Stimulated activated naive CD8-positive, alpha-beta T cell treated with anti-CD3 and anti-CD28 coated beads, Interleukin-15, amount 100 ng/mL, for 72 hours (primary cell): ENCODE measurements around the gene GUK1.

Source experiments
- ATAC-seq: fragments of 150-1000 bp; cut with Tn5 transposase; 2 replicates; pipeline ENCODE4 v1.10.0; 2021; ENCODE audit warnings: mild to moderate bottlenecking, moderate library complexity
- DNase-seq, 2 donors: peaks; one replicate each; pipeline ENCODE4 v3.0.0; 2021 to 2022
- H3K27ac Mint-ChIP-seq, 2 donors: one replicate each; pipeline ENCODE4 v1.8.0; 2022; ENCODE audit warnings: mild to moderate bottlenecking in 2 of 2, mixed read lengths in 2 of 2, moderate library complexity in 2 of 2
- H3K27me3 Mint-ChIP-seq: one replicate; pipeline ENCODE4 v1.8.0; 2022; ENCODE audit warnings: mixed read lengths
- H3K4me1 Mint-ChIP-seq: one replicate; pipeline ENCODE4 v1.8.0; 2022; ENCODE audit warnings: mild to moderate bottlenecking, mixed read lengths
- H3K4me3 Mint-ChIP-seq, 2 donors: one replicate each; pipeline ENCODE4 v1.8.0; 2022; ENCODE audit warnings: mild to moderate bottlenecking in 2 of 2, mixed read lengths in 2 of 2, moderate library complexity in 1 of 2
- H3K9me3 Mint-ChIP-seq, 2 donors: one replicate each; pipeline ENCODE4 v1.8.0; 2022; ENCODE audit warnings: mixed read lengths in 2 of 2

The GUK1 gene

DNA sequence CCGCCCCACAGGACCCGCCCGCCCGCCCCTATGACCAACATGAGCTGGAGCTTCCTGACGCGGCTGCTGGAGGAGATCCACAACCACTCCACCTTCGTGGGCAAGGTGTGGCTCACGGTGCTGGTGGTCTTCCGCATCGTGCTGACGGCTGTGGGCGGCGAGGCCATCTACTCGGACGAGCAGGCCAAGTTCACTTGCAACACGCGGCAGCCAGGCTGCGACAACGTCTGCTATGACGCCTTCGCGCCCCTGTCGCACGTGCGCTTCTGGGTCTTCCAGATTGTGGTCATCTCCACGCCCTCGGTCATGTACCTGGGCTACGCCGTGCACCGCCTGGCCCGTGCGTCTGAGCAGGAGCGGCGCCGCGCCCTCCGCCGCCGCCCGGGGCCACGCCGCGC is 17.6 kb downstream of the GUK1 start:
- Mint-ChIP-seq H3K27me3 (no peaks in the 10 kb centered on the region), H3K4me3 (peak overlapping the region; percentile 22 to 46), H3K27ac (no peak overlapping the region), H3K9me3 (no peaks in the 10 kb centered on the region), H3K4me1 (peaks cover 53% of the 10 kb centered on the region)
- DNase-seq, result no peak
- ATAC-seq, result peak; percentile 33

DNA sequence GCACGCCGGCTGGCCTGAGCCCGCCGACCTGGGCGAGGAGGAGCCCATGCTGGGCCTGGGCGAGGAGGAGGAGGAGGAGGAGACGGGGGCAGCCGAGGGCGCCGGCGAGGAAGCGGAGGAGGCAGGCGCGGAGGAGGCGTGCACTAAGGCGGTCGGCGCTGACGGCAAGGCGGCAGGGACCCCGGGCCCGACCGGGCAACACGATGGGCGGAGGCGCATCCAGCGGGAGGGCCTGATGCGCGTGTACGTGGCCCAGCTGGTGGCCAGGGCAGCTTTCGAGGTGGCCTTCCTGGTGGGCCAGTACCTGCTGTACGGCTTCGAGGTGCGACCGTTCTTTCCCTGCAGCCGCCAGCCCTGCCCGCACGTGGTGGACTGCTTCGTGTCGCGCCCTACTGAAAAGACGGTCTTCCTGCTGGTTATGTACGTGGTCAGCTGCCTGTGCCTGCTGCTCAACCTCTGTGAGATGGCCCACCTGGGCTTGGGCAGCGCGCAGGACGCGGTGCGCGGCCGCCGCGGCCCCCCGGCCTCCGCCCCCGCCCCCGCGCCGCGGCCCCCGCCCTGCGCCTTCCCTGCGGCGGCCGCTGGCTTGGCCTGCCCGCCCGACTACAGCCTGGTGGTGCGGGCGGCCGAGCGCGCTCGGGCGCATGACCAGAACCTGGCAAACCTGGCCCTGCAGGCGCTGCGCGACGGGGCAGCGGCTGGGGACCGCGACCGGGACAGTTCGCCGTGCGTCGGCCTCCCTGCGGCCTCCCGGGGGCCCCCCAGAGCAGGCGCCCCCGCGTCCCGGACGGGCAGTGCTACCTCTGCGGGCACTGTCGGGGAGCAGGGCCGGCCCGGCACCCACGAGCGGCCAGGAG is 18.3 kb downstream of the GUK1 start:
- Mint-ChIP-seq H3K9me3 (no peaks in the 10 kb centered on the region), H3K27me3 (no peaks in the 10 kb centered on the region), H3K27ac (no peak overlapping the region), H3K4me3 (no peak overlapping the region), H3K4me1 (peaks cover 57% of the 10 kb centered on the region)
- ATAC-seq (peak; percentile 21), DNase-seq (no peak)

DNA sequence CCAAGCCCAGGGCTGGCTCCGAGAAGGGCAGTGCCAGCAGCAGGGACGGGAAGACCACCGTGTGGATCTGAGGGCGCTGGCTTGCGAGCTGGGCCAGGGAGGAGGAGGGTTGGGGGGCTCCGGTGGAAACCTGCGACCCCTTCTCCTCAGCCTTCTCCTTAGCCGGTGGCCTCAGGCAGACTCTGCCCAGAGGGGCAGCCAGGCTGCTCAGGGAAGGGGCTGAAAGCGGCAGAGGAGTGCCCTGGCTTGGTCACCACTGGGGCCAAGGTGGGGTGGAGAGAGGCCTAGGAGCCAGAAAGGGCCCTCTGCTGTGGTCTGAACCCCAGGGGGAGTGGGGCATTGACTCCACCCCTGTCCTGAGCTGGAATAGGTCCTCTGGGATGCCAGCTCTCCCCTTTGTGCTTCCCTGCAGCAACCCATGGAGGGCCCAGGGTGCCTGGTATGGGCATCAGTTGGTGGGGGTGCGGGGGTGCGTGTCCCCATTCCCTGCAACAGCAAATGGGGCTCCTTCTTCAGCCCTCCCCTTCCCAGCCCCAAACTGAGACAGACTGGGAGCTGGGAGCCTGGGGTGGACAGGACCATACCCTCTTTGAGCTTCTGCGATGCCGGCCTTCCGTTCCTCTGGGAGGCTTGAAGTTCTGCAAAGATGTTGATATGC is 19.1 kb downstream of the GUK1 start:
- Mint-ChIP-seq H3K9me3 (no peaks in the 10 kb centered on the region), H3K27me3 (no peaks in the 10 kb centered on the region), H3K4me3 (no peak overlapping the region), H3K27ac (no peak overlapping the region), H3K4me1 (peaks cover 60% of the 10 kb centered on the region)
- DNase-seq (no peak), ATAC-seq (no peak)

DNA sequence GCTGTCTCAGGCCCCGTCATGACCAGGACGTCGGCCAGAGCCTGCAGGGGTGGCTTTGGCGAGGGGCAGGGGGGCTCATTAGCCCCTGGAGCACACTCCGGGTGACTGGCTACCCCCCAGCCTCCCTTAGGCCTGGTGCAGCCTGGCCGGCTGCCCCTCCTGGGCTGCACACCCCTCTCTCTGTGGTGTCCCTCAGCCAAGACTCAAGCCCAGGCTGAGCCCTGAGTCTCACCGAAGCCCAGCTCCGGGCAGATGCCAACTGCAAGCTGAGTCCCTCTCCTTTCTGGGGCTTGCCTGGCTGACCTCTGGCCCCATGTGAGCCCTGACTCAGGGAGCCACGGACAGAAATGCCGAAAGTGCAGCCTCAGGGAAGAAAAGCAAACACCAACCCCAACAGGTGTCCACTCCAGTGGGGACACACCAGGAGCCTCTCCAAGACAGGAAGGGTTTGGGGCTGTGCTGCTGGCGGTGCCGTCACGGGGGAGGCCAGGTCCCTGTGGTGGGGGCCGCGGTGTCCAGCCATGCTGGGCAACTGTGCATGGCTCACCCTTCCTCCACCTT is 20.2 kb downstream of the GUK1 start:
- no peak overlapping the region for H3K4me3 Mint-ChIP-seq
- no peak overlapping the region for H3K27ac Mint-ChIP-seq
- ATAC-seq (no peak), DNase-seq (no peak)
- no peaks in the 10 kb centered on the region for H3K27me3 Mint-ChIP-seq
- H3K9me3 Mint-ChIP-seq, result no peaks in the 10 kb centered on the region
- H3K4me1 Mint-ChIP-seq, result peaks cover 57% of the 10 kb centered on the region

DNA sequence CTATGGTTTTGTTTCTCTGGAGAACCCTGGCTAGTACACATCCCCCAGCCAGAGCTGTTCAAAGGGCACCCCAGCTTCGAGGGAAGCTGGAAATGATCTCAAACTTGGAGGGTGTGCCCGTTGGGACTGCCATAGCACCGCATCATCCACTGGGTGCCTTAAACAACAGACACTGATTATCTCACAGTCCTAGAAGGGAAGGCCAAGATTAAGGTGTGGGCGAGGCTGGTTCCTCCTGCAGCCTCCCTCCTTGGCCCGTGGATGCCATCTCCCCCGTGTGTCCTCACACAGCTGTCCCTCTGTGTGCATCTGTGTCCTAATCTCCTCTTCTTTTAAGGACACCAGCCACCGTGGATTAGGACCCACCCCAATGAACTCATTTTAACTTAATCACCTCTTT is 21.3 kb downstream of the GUK1 start:
- ATAC-seq (no peak), DNase-seq (no peak)
- Mint-ChIP-seq H3K9me3 (no peaks in the 10 kb centered on the region), H3K27me3 (no peaks in the 10 kb centered on the region), H3K4me1 (peaks cover 46% of the 10 kb centered on the region), H3K27ac (no peak overlapping the region), H3K4me3 (no peak overlapping the region)

DNA sequence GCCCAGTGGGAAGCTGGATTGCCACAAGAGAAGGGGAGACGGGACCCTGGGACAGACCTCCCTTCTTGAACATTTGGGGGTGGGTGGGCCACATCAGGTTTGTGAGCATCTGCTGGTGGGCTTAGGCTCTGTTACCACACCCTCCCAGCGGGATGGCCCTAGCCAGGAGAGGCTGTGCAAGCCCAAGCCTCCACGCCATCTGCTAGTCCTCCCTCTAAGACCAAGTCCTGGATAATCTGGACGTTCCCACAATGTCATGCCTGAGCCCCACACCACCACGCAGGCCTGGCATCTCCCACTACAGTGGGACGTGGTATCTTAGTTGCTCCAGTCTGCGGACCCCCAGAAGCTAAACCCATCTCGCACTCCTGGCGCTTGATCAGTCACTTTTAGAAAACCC is 21.8 kb downstream of the GUK1 start:
- Mint-ChIP-seq H3K4me3 (peak overlapping the region in 1 of 2 donors; percentile 45), H3K9me3 (no peaks in the 10 kb centered on the region), H3K4me1 (peaks cover 46% of the 10 kb centered on the region), H3K27ac (peak overlapping the region in 1 of 2 donors; percentile 61), H3K27me3 (no peaks in the 10 kb centered on the region)
- DNase-seq (no peak), ATAC-seq (no peak)

DNA sequence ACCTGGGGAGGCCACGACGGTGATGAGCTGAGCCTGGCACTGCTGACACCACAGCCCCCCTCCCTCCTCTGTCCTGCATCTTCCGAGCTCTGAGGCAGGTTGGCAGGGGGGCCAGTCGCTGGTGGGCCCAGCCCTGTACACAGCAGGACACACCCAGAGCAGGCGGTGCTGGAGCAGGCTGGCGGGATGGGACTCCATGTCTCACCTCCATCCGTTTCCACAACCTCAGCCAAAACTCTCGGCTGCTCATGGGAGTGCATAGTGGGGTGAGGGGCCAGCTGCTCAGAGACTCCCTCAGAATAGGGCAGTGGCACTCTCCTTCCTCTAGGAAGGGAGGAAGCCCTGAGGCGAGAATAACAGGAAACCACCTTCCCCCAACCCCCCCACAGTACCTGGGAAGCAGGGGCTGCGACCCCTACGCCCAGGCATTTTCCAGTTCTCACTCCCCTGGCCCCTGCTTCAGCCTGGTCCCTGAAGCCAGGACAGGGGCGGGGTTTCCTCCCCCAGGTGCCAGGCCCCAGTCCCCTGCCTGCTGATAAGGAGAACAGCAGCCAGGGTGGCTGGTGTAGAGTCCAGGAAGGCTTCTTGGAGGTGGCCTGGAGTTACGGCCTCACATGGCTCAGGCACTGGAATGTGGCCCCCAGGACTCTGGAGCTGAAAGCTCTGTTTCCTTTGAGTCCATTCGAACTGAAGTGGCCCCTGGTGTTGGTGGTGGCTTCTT is 22.4 kb downstream of the GUK1 start:
- H3K4me3 Mint-ChIP-seq, result peak overlapping the region in 1 of 2 donors; percentile 45
- peak overlapping the region; percentile 61 to 78 for H3K27ac Mint-ChIP-seq
- peaks cover 45% of the 10 kb centered on the region for H3K4me1 Mint-ChIP-seq
- DNase-seq (no peak), ATAC-seq (no peak)
- H3K9me3 Mint-ChIP-seq, result no peaks in the 10 kb centered on the region
- H3K27me3 Mint-ChIP-seq, result no peaks in the 10 kb centered on the region

DNA sequence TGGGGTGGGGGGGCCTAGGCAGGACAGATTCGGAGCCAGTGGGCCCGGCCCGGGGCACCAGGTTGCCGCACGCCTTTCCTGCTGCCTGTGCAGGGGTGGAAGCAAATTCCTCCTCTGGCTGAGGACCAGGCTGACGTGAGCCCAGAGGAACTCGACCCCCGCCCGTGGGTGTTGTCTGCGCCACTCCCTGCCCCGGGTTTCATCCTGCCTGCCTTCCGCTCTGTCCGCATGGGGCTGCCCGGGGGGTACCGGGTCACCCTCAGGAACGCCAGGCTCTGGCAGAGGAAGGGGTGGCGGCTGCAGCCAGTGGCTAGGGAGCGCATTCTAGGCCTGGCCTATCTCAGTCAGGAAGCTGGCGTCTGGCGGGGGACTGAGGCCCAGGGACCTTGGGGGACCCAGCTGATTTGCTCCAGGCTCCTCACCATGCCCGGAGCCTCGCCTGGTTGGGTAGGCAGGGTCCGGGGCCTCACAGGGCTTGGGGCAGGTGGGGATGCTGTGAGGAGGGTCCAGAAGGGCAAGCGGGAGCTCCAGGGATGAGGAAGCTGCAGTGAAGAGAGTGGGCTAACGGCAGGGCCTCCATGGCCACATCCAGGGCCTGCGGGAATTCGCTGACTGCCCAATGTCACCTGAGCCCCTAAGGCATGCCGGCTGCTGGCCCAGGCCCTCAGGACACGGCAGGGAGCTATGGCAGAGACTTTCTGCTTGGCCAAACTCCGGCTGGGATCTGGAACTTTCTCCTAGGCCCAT is 23.1 kb downstream of the GUK1 start:
- Mint-ChIP-seq H3K27ac (peak overlapping the region; percentile 61 to 78), H3K4me3 (no peak overlapping the region), H3K27me3 (no peaks in the 10 kb centered on the region), H3K4me1 (peaks cover 51% of the 10 kb centered on the region), H3K9me3 (no peaks in the 10 kb centered on the region)
- ATAC-seq (no peak), DNase-seq (no peak)

DNA sequence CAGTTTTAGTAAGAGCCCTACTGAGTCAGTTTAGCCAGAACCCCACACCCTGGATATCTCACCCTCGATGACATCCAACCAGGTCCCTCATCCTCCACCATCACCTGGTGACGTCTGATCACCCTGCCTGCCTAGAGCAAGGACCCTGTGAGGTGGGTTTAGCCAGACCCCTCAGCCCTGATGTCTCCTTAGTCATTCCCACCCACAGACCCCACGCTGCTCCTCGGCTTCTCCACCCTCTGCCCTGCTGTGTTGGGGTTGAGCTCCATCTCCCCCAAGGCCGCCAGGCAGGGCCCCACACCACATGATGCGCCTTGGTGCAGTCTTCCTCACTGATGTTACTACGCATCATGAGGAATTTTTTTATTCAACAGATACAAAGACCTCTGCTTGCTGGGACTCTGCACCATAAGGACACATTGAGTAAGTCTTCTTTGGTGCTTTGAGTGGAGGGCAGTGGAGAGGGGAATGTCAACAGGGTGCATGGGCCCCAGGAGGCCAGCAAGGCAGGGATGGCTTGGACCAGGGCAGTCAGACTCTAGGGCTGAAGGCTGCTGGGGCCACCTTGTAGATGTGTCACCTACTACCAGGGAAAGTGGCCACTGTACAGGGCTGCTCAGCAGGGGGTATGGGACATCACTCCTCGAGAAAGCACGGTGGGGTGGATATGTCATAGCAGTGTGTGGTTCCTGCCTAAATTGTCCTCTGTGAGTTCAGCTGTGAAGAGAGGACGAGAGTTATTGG is 23.9 kb downstream of the GUK1 start:
- Mint-ChIP-seq H3K4me1 (peaks cover 57% of the 10 kb centered on the region), H3K9me3 (no peaks in the 10 kb centered on the region), H3K27me3 (no peaks in the 10 kb centered on the region), H3K27ac (peak overlapping the region in 1 of 2 donors; percentile 59), H3K4me3 (peak overlapping the region; percentile 80 to 93)
- ATAC-seq (no peak), DNase-seq (no peak)

DNA sequence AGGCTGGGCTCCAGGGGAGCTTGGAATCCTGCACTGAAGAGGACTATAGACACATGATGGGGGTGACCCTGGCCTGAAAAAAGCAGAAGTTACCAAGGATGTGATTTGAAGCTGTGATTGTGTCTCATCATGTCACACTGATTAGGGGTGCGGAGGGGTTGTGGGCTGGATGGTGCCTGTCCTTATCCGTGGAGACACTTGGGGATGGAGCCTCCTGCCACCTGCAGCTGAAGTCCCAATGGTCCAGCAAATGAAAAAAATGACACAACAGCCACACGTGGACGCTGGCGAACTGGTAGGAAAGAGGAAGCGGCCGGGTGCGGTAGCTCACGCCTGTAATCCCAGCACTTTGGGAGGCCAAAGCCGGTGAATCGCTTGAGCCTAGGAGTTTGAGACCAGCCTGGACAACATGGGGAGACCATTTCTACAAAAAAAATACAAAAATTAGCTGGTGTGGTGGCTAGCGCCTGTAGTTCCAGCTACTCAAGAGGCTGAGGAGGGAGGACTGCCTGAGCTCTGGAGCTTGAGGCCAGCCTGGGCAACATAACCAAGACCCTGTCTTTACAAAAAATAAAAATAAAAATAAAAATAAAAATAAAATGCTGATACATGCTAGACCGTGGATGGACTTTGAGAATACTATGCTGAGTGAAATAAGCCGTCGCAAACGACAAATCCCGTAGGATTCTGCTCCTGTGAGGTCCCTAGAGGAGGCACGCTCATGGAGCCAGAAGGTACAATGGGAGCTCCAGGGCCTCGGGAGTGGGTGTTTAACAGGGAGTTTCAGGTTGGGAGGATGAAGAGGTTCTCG is 24.7 kb downstream of the GUK1 start:
- DNase-seq, result no peak
- Mint-ChIP-seq H3K4me3 (peak overlapping the region; percentile 80 to 93), H3K27me3 (no peaks in the 10 kb centered on the region), H3K4me1 (peaks cover 63% of the 10 kb centered on the region), H3K9me3 (no peaks in the 10 kb centered on the region), H3K27ac (peak overlapping the region; percentile 59 to 87)
- no peak for ATAC-seq

DNA sequence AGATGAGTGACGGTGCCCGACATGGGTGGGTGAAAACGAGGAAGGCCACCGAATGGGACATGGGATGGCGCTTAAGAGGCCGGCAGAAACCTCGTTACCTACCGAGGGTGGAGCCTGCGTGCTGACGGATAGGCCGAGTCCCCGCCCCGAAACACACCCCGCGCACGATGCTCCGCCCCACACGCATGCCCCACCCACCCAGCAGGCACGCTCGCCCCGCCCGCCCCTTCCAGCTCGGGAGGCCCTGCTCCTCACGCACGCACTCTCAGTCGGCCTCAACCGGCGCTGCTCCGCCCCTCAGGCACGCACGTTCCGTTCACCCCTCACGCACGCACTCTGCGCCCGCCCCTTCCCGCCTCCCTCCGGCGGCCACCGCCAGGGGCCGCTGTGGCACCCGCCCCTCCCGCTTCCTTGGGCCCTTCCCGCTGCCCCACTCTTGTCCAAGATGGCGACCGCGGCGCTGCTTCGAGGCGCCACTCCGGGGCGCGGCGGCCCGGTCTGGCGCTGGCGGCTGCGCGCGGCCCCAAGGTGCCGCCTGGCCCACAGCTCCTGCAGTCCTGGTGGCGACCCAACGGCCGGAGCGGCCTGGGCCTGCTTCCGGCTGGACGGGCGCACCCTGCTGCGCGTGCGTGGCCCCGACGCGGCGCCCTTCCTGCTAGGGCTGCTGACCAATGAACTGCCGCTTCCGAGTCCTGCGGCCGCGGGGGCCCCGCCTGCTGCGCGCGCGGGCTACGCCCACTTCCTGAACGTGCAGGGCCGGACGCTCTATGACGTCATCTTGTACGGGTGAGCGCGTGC is 25.5 kb downstream of the GUK1 start, which contains the start of gene IBA57:
Gene IBA57, plus strand, starts transcription at position 433 of the 798 bp plus-strand sequence. Its CDS starts 13 bp downstream, at position 446.
- peaks cover 67% of the 10 kb centered on the region for H3K4me1 Mint-ChIP-seq
- peak within 1 kb of the TSS; percentile 88 to 97 for H3K27ac Mint-ChIP-seq
- H3K9me3 Mint-ChIP-seq, result no peaks in the 10 kb centered on the region
- no peaks in the 10 kb centered on the region for H3K27me3 Mint-ChIP-seq
- DNase-seq, result peak; percentile 99 to 100
- peak within 1 kb of the TSS; percentile 81 to 93 for H3K4me3 Mint-ChIP-seq
- ATAC-seq, result peak; percentile 90

DNA sequence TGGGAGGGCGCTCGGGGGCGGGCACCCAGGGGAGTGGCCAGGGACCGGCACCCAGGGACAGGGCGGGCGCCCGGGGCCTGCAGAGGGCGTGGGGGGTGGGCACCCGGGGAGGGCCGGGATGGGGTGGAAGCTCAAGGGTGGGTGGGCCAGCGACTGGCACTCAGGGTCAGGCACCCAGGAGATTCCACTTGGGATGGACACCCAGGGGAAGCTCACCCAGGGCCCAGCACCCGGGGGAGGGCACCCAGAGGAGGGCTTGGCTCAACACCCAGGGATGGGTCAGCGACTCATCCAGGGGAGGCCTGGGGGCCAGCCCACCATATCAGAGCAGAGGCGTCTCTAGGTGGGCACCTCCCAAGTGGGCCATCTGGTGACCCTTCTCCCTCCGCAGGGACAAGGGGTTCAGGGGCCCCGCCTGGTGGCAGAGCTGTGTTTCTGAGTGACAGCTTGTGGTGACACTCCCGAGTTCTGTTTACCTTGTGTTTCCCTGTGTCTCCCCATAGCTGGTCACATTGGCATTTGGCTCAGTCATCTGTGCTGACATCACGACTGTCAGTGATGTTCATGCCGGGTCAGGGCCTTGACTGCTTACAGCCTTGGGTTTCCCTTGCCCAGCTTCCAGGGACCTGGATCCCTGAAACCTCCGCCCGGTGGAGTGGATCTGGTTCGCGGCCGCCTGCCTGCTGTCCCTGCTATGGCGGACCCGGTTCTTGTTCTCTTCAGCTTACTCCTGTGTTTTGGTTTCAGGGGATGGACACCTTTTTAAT is 26.3 kb downstream of the GUK1 start:
- peak overlapping the region; percentile 81 to 85 for H3K4me3 Mint-ChIP-seq
- H3K4me1 Mint-ChIP-seq, result peaks cover 68% of the 10 kb centered on the region
- no peaks in the 10 kb centered on the region for H3K9me3 Mint-ChIP-seq
- peak overlapping the region; percentile 88 to 97 for H3K27ac Mint-ChIP-seq
- DNase-seq (peak in 1 of 2 donors; percentile 65), ATAC-seq (peak; percentile 19)
- no peaks in the 10 kb centered on the region for H3K27me3 Mint-ChIP-seq
